ENCODE data around the gene ENDOD1.
"Not testable (repeated sequence)": the region's sequence is repeated elsewhere in the genome, so short reads cannot be mapped to it uniquely, and the experiment has no call there.

The ENDOD1 gene, protein sequence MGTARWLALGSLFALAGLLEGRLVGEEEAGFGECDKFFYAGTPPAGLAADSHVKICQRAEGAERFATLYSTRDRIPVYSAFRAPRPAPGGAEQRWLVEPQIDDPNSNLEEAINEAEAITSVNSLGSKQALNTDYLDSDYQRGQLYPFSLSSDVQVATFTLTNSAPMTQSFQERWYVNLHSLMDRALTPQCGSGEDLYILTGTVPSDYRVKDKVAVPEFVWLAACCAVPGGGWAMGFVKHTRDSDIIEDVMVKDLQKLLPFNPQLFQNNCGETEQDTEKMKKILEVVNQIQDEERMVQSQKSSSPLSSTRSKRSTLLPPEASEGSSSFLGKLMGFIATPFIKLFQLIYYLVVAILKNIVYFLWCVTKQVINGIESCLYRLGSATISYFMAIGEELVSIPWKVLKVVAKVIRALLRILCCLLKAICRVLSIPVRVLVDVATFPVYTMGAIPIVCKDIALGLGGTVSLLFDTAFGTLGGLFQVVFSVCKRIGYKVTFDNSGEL

GRCh38 chr11:95089620-95090542, at the start of gene ENDOD1:
TSS of gene ENDOD1 (plus strand) at chr11:95089846. CDS start at chr11:95089928, 82 bp downstream.
- no peak for DNase-seq

GRCh38 chr11:95042239-95042638, 47.4 kb upstream of the ENDOD1 start:
- DNase-seq: no peak

- DNase-seq: no peak
Measured at GRCh38 chr11:95042906-95043305, 46.7 kb upstream of the ENDOD1 start.

- DNase-seq: no peak
Measured at GRCh38 chr11:95044010-95044409, 45.6 kb upstream of the ENDOD1 start.

DNA sequence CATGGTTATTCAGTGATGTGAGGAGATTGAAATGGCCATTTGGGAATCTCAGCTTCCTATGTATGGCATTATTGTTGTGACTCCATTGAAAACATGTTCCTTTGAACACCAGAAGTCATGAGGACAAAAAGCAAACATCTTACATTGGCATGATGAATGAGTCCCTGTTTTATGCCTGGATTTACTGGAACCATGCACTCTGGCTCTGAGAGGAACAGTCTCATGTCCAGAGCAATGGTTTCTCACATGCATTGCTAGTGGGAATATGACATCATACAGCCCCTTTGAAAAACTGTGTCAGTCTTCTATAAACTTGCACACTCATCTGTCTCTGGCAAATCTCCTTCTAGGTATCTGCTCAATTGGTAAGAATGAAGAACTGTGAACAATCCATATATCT, 43.8 kb upstream of the ENDOD1 start:
- DNase-seq: no peak

DNA sequence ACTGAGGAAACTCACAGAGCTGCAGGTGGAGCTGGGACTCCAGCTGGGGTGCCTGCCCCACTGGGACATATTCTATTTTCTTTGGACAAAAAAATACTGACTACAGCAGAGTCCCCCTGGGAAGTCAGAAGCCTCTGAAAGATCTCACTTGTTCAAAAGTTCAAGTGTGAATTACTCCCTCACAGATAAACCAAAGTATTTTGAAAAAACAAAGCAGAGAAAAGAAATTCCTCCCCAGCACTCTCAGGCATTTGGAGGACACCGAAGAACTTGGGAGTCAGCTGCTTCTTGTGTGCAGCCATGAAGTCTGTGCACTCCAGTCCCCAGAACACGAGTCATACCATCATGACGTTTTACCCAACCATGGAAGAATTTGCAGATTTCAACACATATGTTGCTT, 40.5 kb upstream of the ENDOD1 start, which contains the start of gene KDM4F:
Gene KDM4F (plus strand): TSS at position 301 of the 400 bp plus-strand sequence.
- DNase-seq: not testable (repeated sequence)

- no peak for DNase-seq
Measured at GRCh38 chr11:95050595-95051202, 38.9 kb upstream of the ENDOD1 start.

DNA sequence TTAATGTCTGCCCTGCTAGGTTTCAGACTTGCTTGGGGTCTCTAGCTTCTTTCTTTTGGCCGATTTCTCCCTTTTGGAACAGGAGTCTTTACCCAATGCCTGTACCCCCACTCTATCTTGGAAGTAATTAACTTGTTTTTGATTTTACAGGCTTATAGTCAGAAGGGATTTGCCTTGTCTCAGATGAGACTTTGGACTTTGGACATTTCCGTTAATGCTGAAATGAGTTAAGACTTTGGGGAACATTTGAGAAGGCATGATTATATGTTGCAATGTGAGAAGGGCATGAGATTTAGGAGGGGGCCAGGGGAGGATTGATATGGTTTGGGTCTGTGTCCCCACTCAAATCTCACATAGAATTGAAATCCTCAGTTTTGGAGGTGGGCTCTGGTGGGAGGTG, 35.3 kb upstream of the ENDOD1 start:
- DNase-seq: no peak

DNA sequence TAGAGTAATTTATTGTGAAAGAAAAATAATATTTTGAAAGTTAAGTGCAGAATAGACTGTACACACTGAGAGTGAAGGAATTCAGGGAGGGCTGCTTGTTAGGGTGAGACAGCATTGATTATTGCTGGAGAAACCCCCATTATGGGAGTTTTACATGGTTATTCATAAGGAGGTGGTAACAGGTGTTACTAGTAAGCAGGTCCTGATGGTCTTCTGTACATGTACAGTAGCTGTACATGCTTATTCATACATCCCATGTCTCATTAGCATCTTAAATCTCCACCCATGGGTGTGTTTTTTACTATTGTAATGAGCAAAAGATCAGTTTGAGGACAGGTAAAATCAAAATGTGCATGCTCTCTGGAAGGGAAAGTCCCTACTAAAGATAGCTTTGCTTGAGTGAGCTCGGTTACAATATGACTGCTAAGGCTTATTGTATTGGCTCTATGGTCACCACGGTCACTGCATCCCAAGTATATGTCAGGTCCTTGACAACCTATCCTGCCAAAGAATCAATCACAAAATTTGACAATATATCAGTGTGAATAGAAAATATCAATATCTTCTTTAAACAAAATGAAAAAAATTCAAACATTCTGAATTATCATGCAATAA, 34.3 kb upstream of the ENDOD1 start:
- no peak for DNase-seq

DNA sequence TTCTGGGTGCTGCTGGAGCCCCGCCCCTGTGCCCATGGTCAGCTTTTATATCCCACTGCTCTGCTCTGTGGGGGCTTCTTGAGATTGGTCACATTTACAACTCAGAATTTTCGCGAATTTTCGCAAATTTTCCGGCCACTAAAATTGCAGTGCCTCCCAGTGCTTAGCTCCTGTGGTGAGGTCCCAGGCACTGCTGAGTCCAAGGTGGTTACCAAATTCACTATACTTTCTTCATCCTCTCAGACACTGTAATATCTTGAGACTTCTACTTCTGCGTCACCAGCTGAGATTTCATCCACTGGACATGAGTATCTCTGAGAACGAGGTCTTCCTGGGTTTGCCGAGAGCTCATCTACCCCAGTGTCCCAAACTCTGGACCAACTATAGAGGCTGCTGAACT, 31.7 kb upstream of the ENDOD1 start:
- no peak for DNase-seq

DNA sequence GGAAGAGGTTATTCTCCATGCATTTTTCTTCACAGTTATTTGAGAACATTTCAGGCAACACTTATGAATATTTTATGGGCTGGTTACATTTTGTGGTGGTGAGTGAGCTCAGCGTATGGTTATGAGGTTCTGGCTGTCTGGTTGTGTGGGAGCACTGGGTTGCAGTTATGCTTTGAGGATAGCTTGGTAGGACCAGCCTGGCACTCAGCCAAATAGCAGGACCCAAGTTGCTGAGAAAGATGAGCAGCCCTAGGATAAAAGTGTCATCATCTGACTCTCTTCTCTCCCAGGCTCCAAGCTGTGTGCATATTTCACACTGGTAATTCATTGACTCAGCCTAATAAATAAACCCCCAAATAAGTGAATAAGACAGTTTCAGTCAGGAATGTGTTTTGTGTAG, 31.0 kb upstream of the ENDOD1 start:
- no peak for DNase-seq

- DNase-seq: no peak
Measured at GRCh38 chr11:95059046-95059445, 30.6 kb upstream of the ENDOD1 start.

GRCh38 chr11:95065336-95065735, 24.3 kb upstream of the ENDOD1 start:
- DNase-seq: no peak

GRCh38 chr11:95066716-95067038, 23.0 kb upstream of the ENDOD1 start, which contains the start of gene SRSF8:
TSS of gene SRSF8 (plus strand) at chr11:95066919. CDS start at chr11:95067227, 308 bp downstream.
- no peak for DNase-seq

GRCh38 chr11:95067039-95067840, 22.4 kb upstream of the ENDOD1 start:
- DNase-seq: peak; percentile 35

DNA sequence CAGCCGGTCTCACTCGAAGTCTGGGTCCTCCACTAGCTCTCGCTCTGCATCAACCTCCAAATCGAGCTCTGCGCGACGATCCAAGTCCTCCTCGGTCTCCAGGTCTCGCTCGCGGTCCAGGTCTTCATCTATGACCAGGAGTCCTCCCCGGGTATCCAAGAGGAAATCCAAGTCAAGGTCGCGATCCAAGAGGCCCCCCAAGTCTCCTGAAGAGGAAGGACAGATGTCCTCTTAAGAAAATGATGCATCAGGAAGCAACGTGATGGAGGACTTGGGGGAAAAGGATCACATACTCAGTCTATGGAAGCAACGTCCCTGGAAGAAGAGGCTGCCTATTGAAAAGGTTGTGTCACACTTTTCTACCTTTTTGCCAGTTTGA, 21.8 kb upstream of the ENDOD1 start:
- DNase-seq: no peak

- no peak for DNase-seq
Measured at GRCh38 chr11:95068549-95068948, 21.1 kb upstream of the ENDOD1 start.

- DNase-seq: no peak
Measured at GRCh38 chr11:95070471-95070870, 19.2 kb upstream of the ENDOD1 start.

DNA sequence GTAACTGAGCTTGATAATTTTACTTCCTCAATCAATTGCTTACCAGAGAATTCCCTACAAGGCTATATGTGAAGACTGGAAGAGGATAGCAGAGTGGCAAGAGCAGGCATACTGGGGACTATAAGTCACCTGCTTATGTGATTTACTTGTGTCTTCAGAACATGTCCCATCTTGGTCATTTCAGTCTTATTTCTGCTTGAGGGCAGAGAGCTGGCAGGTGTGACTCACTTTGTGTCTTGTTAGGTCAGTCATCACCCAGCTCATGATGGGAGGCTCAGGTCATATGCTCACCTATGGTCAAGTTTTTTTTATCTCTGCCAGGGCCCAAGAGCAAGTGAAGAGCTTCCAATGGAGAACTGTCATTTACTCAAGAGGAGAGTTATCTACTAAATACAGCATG, 16.7 kb upstream of the ENDOD1 start:
- DNase-seq: no peak

- no peak for DNase-seq
Measured at GRCh38 chr11:95074792-95075563, 14.7 kb upstream of the ENDOD1 start.

DNA sequence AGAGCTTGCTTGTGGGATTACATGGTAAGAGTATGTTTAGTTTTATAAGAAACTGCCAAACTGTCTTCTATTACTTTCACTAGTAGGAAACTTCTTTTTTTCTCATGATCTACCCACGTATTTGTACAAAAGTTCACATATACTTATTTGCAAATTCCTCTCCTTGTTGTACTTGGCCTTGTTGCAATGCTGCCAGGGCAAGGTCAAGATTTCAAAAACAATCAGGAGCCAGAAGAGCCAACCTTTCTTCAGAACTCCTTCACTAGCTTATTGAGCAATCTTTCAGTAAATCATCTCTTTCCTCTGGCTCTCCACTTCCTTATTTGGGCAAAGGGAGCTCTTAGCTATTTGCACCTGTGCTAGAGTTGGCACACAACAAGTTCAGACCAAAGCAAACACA, 13.2 kb upstream of the ENDOD1 start:
- DNase-seq: no peak
